PC-9 (cell line): ENCODE measurements around the gene FOSB. TPM values are rescaled to one million over a fixed set of nuclear protein-coding genes. Genes with fewer than 3 reads are reported as not detected.
A peak's percentile ranks its signal among the peaks of the same experiment; 100 is the strongest.

Source experiments
- BruUV-seq: library from RNA; stranded (reverse); fragments of 400-500 nt; replicated peaks from 2 replicates; lab custom pipeline; 2021; lab: Mats Ljungman, UMichigan
- CTCF ChIA-PET: fragments of 300-600 bp; sonication (Branson Sonifier 250); formaldehyde crosslinking; loops from one replicate; lab custom pipeline; 2022; ENCODE audit warnings: antibody characterized with exemption; lab: Charles Lee
- POLR2A ChIA-PET: fragments of 300-600 bp; sonication (Branson Sonifier 250); formaldehyde crosslinking; loops from one replicate; lab custom pipeline; 2022; ENCODE audit warnings: antibody characterized with exemption; ENCODE audit not compliant: unreplicated experiment; lab: Charles Lee
- DNase-seq, 2 experiments: peaks; one replicate each; pipeline versions ENCODE4 v3.0.0 to v3.0.0-alpha.2; 2015 to 2022; ENCODE audit warnings: mixed read lengths in 1 of 2
- H2AFZ ChIP-seq: fragments of 200-600 bp; sonication (generic); 2 replicates; pipeline ENCODE4 v1.8.1; 2017; ENCODE audit warnings: antibody characterized with exemption
- H3F3A ChIP-seq: fragments of 200-600 bp; sonication (generic); 2 replicates; pipeline ENCODE4 v1.8.1; 2017; ENCODE audit warnings: antibody characterized with exemption, mild to moderate bottlenecking, low read depth; ENCODE audit not compliant: insufficient read depth
- H3K27ac ChIP-seq: fragments of 200-600 bp; sonication (generic); 2 replicates; pipeline ENCODE4 v1.6.1; 2016; ENCODE audit warnings: mixed run types
- H3K27me3 ChIP-seq: fragments of 200-600 bp; sonication (generic); 2 replicates; pipeline ENCODE4 v1.6.1; 2016; ENCODE audit warnings: low read depth, mixed run types; ENCODE audit not compliant: insufficient read depth
- H3K36me3 ChIP-seq: fragments of 200-600 bp; sonication (generic); 2 replicates; pipeline ENCODE4 v1.6.1; 2016; ENCODE audit warnings: low read depth, mixed run types
- H3K4me1 ChIP-seq: fragments of 200-600 bp; sonication (generic); replicated peaks from 2 replicates; pipeline ENCODE4 v1.6.1; 2016; ENCODE audit warnings: mixed run types; ENCODE audit not compliant: insufficient read depth
- H3K4me2 ChIP-seq: fragments of 200-600 bp; sonication (generic); 2 replicates; pipeline ENCODE4 v1.6.1; 2017; ENCODE audit warnings: mixed run types
- H3K4me3 ChIP-seq: fragments of 200-600 bp; sonication (generic); 2 replicates; pipeline ENCODE4 v1.6.1; 2016; ENCODE audit warnings: mixed run types
- H3K79me2 ChIP-seq: fragments of 200-600 bp; sonication (generic); 2 replicates; pipeline ENCODE4 v1.6.1; 2017; ENCODE audit warnings: low read depth, mixed run types
- H3K9me2 ChIP-seq: fragments of 200-600 bp; sonication (generic); 2 replicates; pipeline ENCODE4 v1.8.1; 2017; ENCODE audit warnings: mild to moderate bottlenecking; ENCODE audit not compliant: insufficient read depth
- H3K9me3 ChIP-seq: fragments of 200-600 bp; sonication (generic); 2 replicates; pipeline ENCODE4 v1.8.1; 2016; ENCODE audit warnings: low read depth; ENCODE audit not compliant: insufficient read depth
- H4K20me1 ChIP-seq: fragments of 200-600 bp; sonication (generic); 2 replicates; pipeline ENCODE4 v1.8.1; 2017; ENCODE audit not compliant: insufficient read depth
- CTCF ChIP-seq: fragments of 200-600 bp; sonication (generic); conservative IDR thresholded peaks from 2 replicates; pipeline ENCODE4 v1.6.1; 2017; ENCODE audit warnings: mixed run types, antibody characterized with exemption, mild to moderate bottlenecking, moderate library complexity
- EZH2 ChIP-seq: fragments of 200-600 bp; sonication (generic); IDR thresholded peaks from 2 replicates; pipeline ENCODE4 v1.8.0; 2017; ENCODE audit warnings: antibody characterized with exemption, low read depth
- intact Hi-C: fragments of 100-400 bp; cut with micrococcal nuclease; formaldehyde crosslinking; loops from one replicate; pipeline ENCODE4 v1.10.0; 2022; ENCODE audit not compliant: unreplicated experiment
- total RNA-seq: library from RNA; stranded (reverse); gene quantifications from 2 replicates; pipeline ENCODE4 v1.2.3, GENCODE V29; 2021

FOSB gene
- total RNA-seq, 1 experiment from 2014 or later: 7.9 TPM

DNA sequence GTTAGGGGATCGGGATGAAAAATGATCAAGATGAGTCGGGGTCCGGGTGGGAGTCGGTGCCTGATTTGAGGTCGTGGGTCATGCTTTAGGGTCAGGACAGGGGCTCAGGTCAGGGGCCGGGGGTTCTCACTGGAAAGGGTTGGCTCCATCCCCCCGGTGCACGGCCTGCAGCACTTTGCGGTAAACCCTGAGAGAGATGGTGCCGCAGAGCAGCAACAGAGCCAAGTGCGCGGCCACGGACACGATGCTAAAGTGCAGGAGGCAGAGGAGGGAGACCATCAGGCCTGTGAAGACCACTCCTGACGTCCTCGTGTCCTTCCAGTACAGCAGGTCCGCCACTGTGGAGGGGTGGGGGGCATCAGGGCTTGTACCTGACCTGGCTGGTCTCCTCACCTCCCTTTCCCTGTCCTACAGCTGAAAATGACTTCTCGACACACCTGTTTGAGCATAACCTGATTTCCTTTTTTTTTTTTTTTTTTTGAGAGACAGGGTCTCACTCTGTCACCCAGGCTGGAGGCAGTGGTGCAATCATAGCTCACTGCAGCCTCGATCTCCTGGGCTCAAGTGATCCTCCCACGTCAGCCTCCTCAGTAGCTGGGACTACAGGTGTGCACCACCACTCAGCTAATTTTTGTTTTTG is 21.5 kb downstream of the FOSB start:
- Histone ChIP-seq H3F3A (peaks cover 42% of the 10 kb centered on the region), H2AFZ (no peak overlapping the region), H3K27ac (no peak overlapping the region), H3K4me2 (no peak overlapping the region), H3K9me2 (no peaks in the 10 kb centered on the region), H3K9me3 (no peaks in the 10 kb centered on the region), H3K4me1 (no peaks in the 10 kb centered on the region), H4K20me1 (no peaks in the 10 kb centered on the region), H3K36me3 (no peaks in the 10 kb centered on the region), H3K79me2 (no peaks in the 10 kb centered on the region), H3K27me3 (no peaks in the 10 kb centered on the region), H3K4me3 (no peak overlapping the region)
- CTCF ChIA-PET: interaction anchor here (0.6 to 0.7 kb wide), 3 partner anchors 52 to 153 kb away, joined by 4 to 9 read pairs (median 4); no protein-coding TSS in a partner anchor
- DNase-seq: no peak
- intact Hi-C loops: no loop called here
- TF ChIP-seq CTCF: no peak
- no peak for TF ChIP-seq EZH2
- POLR2A ChIA-PET: no interaction called here
- BruUV-seq: no TSS peak

- H2AFZ ChIP-seq: no peak overlapping the region
- BruUV-seq: TSS peak; percentile 26
- peaks cover 42% of the 10 kb centered on the region for H3F3A ChIP-seq
- no peaks in the 10 kb centered on the region for H3K36me3 ChIP-seq
- H4K20me1 ChIP-seq: 0 out of 2 replicates have a peak, but pooled peaks cover 3% of the 10 kb centered on the region
- POLR2A ChIA-PET: no interaction called here
- DNase-seq: no peak
- peaks cover 8% of the 10 kb centered on the region; the same call in 1 of the 2 replicates for H3K4me1 ChIP-seq
- H3K79me2 ChIP-seq: no peaks in the 10 kb centered on the region
- peak overlapping the region; percentile 61 for H3K4me3 ChIP-seq
- H3K9me2 ChIP-seq: no peaks in the 10 kb centered on the region
- intact Hi-C loops: loop anchor here (2.0 kb wide), 2 partner anchors 37 to 151 kb away; no protein-coding TSS in a partner anchor
- H3K27me3 ChIP-seq: no peaks in the 10 kb centered on the region
- CTCF ChIA-PET: interaction anchor here (0.6 kb wide), 1 partner anchor 184 kb away, joined by 8 read pairs; no protein-coding TSS in a partner anchor
- TF ChIP-seq EZH2: no peak
- TF ChIP-seq CTCF: no peak
- H3K27ac ChIP-seq: no peak overlapping the region
- peak overlapping the region; percentile 79 for H3K4me2 ChIP-seq
- no peaks in the 10 kb centered on the region for H3K9me3 ChIP-seq
Measured at GRCh38 chr19:45492137-45492626, 24.4 kb downstream of the FOSB start.

DNA sequence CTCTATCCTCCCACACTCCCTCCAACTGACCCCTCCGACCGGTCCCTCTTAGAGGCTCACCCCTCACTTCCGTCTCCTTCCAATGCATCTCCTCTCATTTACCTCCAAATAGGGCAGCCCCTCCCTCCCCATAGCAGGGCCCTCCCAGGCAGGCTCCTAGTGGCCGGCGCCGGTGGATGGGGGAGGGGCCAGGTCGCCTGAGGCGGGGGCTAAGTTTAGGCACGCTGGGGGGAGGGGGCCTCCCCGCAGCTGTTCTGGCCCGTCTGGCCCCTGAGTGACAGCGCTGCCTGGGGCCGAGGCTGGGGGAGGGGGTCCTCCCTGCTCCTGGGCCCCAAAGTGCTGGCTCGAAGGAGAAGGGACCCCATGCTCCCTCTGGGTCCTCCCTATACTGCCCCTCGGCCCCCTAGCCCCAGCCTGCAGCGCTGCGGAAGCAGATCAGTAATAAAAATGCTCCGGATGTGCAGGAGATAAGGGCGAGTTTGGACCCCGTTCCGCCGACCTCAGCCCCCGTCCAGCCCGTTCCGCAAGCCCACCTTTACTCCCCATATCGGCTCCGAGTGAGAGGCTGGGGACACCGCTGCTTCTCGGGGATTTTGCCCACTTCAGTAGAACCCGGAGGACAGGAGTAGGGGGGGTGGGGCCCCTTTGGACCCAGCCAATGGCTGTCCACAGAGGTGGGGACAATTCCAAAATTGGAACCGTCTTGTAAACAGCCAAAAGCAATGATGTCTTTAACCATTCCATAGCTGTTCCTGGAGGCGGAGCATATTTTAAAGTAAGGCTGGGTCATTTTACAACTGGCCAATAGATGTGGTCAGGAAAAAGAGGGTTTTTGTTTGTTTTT is 25.1 kb downstream of the FOSB start:
- Histone ChIP-seq H3K36me3 (no peaks in the 10 kb centered on the region), H3K9me2 (no peaks in the 10 kb centered on the region), H3K27ac (peak overlapping the region; percentile 11; the same call in 1 of the 2 replicates), H4K20me1 (0 out of 2 replicates have a peak, but pooled peaks cover 3% of the 10 kb centered on the region), H3K9me3 (no peaks in the 10 kb centered on the region), H2AFZ (peak overlapping the region; percentile 79), H3F3A (peaks cover 43% of the 10 kb centered on the region), H3K27me3 (no peaks in the 10 kb centered on the region), H3K4me3 (peak overlapping the region; percentile 61), H3K79me2 (no peaks in the 10 kb centered on the region), H3K4me2 (peak overlapping the region; percentile 79), H3K4me1 (peaks cover 11% of the 10 kb centered on the region; the same call in 1 of the 2 replicates)
- no TSS peak for BruUV-seq
- POLR2A ChIA-PET: interaction anchor here (0.5 to 0.6 kb wide), 3 partner anchors 88 to 400 kb away, joined by 4 read pairs; partner anchors contain the start of gene PPP1R13L
- intact Hi-C loops: loop anchor here (2.0 kb wide), 2 partner anchors 36 to 150 kb away; no protein-coding TSS in a partner anchor
- DNase-seq: peak; percentile 72 to 78
- TF ChIP-seq CTCF: no peak
- no peak for TF ChIP-seq EZH2
- CTCF ChIA-PET: interaction anchor here (0.6 kb wide), 3 partner anchors 11 to 279 kb away, joined by 3 to 8 read pairs (median 6); no protein-coding TSS in a partner anchor
